Neural crest cell (in vitro differentiated cells): ENCODE measurements around the gene CD8A. TPM values are rescaled to one million over a fixed set of nuclear protein-coding genes. Genes with fewer than 3 reads are reported as not detected.

Source experiments
- DNase-seq: peaks from one replicate; pipeline ENCODE4 v3.0.0; 2021; ENCODE audit warnings: low read depth, mixed read lengths, low spot score
- H3K27ac Mint-ChIP-seq: one replicate; pipeline ENCODE4 v1.8.0; 2021; ENCODE audit warnings: mild to moderate bottlenecking, mixed read lengths; ENCODE audit not compliant: unreplicated experiment
- H3K27me3 Mint-ChIP-seq: 2 replicates; pipeline ENCODE4 v1.8.0; 2021; ENCODE audit warnings: low read depth, mild to moderate bottlenecking, mixed read lengths
- H3K36me3 Mint-ChIP-seq: 2 replicates; pipeline ENCODE4 v1.8.0; 2021; ENCODE audit warnings: low read depth, mild to moderate bottlenecking, mixed read lengths
- H3K4me1 Mint-ChIP-seq: 2 replicates; pipeline ENCODE4 v1.8.0; 2021; ENCODE audit warnings: mixed read lengths
- H3K4me3 Mint-ChIP-seq: one replicate; pipeline ENCODE4 v1.8.0; 2021; ENCODE audit warnings: mild to moderate bottlenecking, mixed read lengths
- H3K9me3 Mint-ChIP-seq: 2 replicates; pipeline ENCODE4 v1.8.0; 2021; ENCODE audit warnings: mixed read lengths
- CTCF ChIP-seq: fragments of 200-600 bp; sonication (generic); conservative IDR thresholded peaks from 2 replicates; pipeline ENCODE4 v1.5.0; 2021; ENCODE audit warnings: antibody characterized with exemption, mild to moderate bottlenecking
- total RNA-seq: library from RNA; stranded (reverse); gene quantifications from 2 replicates; pipeline ENCODE4 v1.2.1, GENCODE V29; 2021

Gene CD8A
- total RNA-seq, 1 donor from 2014 or later: 0.54 TPM

- Mint-ChIP-seq H3K36me3 (no peaks in the 10 kb centered on the region), H3K27me3 (no peaks in the 10 kb centered on the region), H3K4me1 (peaks cover 23% of the 10 kb centered on the region), H3K27ac (no peak overlapping the region), H3K9me3 (peaks cover 5% of the 10 kb centered on the region), H3K4me3 (no peak overlapping the region)
- TF ChIP-seq CTCF: no peak
- no peak for DNase-seq
Measured at GRCh38 chr2:86822668-86823345, 32.1 kb upstream of the CD8A start.

- peaks cover 23% of the 10 kb centered on the region for H3K4me1 Mint-ChIP-seq
- H3K9me3 Mint-ChIP-seq: peaks cover 5% of the 10 kb centered on the region
- no peaks in the 10 kb centered on the region for H3K27me3 Mint-ChIP-seq
- no peaks in the 10 kb centered on the region for H3K36me3 Mint-ChIP-seq
- no peak overlapping the region for H3K27ac Mint-ChIP-seq
- no peak for TF ChIP-seq CTCF
- no peak for DNase-seq
- no peak overlapping the region for H3K4me3 Mint-ChIP-seq
Measured at GRCh38 chr2:86821842-86822241, 31.1 kb upstream of the CD8A start.

- no peak overlapping the region for H3K27ac Mint-ChIP-seq
- H3K27me3 Mint-ChIP-seq: no peaks in the 10 kb centered on the region
Measured at GRCh38 chr2:86821306-86821705, 30.6 kb upstream of the CD8A start.

GRCh38 chr2:86818957-86819356 is 28.2 kb upstream of the CD8A start:
- no peaks in the 10 kb centered on the region for H3K36me3 Mint-ChIP-seq
- no peak overlapping the region for H3K4me3 Mint-ChIP-seq
- H3K9me3 Mint-ChIP-seq: peaks cover 5% of the 10 kb centered on the region
- DNase-seq: no peak
- H3K27ac Mint-ChIP-seq: no peak overlapping the region
- H3K27me3 Mint-ChIP-seq: no peaks in the 10 kb centered on the region
- H3K4me1 Mint-ChIP-seq: peaks cover 6% of the 10 kb centered on the region
- no peak for TF ChIP-seq CTCF

More at GRCh38 chr2:86821306-86821705, 30.6 kb upstream of the CD8A start:
- no peak for DNase-seq
- H3K4me1 Mint-ChIP-seq: peaks cover 22% of the 10 kb centered on the region
- H3K4me3 Mint-ChIP-seq: no peak overlapping the region
- peaks cover 5% of the 10 kb centered on the region for H3K9me3 Mint-ChIP-seq
- H3K36me3 Mint-ChIP-seq: no peaks in the 10 kb centered on the region
- TF ChIP-seq CTCF: no peak

GRCh38 chr2:86818114-86818801 is 27.5 kb upstream of the CD8A start:
- Mint-ChIP-seq H3K9me3 (peaks cover 5% of the 10 kb centered on the region), H3K27me3 (no peaks in the 10 kb centered on the region), H3K4me1 (no peaks in the 10 kb centered on the region), H3K4me3 (no peak overlapping the region), H3K36me3 (no peaks in the 10 kb centered on the region), H3K27ac (no peak overlapping the region)
- DNase-seq: no peak
- no peak for TF ChIP-seq CTCF
